Loucy (cell line): Measurements from ENCODE around the gene BTNL9.

ENCODE experiments used
- H2AFZ ChIP-seq: fragments of 200-600 bp; sonication (generic); 2 replicates; pipeline ENCODE4 v1.6.0; 2016; ENCODE audit warnings: antibody characterized with exemption, mild to moderate bottlenecking, low read length, moderate library complexity
- H3F3A ChIP-seq: fragments of 200-600 bp; 2 replicates; pipeline ENCODE4 v1.6.0; 2016; ENCODE audit warnings: antibody characterized with exemption, low read depth, mild to moderate bottlenecking
- H3K27me3 ChIP-seq: fragments of 200-600 bp; sonication (generic); 2 replicates; pipeline ENCODE4 v1.6.1; 2014; ENCODE audit warnings: low read length, mild to moderate bottlenecking; ENCODE audit not compliant: insufficient read depth, poor library complexity, severe bottlenecking
- H3K36me3 ChIP-seq: fragments of 200-600 bp; sonication (generic); 2 replicates; pipeline ENCODE4 v1.6.1; 2016; ENCODE audit warnings: low read length; ENCODE audit not compliant: insufficient read depth
- H3K4me1 ChIP-seq: fragments of 200-600 bp; sonication (generic); 2 replicates; pipeline ENCODE4 v1.5.1; 2014; ENCODE audit warnings: low read length, mild to moderate bottlenecking; ENCODE audit not compliant: insufficient read depth, poor library complexity, severe bottlenecking
- H3K4me2 ChIP-seq: fragments of 200-600 bp; sonication (generic); 2 replicates; pipeline ENCODE4 v1.6.0; 2014; ENCODE audit warnings: antibody characterized with exemption, low read length, low read depth, mild to moderate bottlenecking; ENCODE audit not compliant: poor library complexity, severe bottlenecking
- H3K4me3 ChIP-seq: fragments of 200-600 bp; sonication (generic); 2 replicates; pipeline ENCODE4 v1.5.1; 2014; ENCODE audit warnings: low read length, mild to moderate bottlenecking, mixed read lengths; ENCODE audit not compliant: poor library complexity, severe bottlenecking
- H3K79me2 ChIP-seq: fragments of 200-600 bp; sonication (generic); 2 replicates; pipeline ENCODE4 v1.6.1; 2014; ENCODE audit warnings: low read length; ENCODE audit not compliant: insufficient read depth
- H3K9ac ChIP-seq: fragments of 200-600 bp; sonication (generic); 2 replicates; pipeline ENCODE4 v1.6.0; 2014; ENCODE audit warnings: mild to moderate bottlenecking, low read depth, low read length, moderate library complexity; ENCODE audit not compliant: poor library complexity, severe bottlenecking
- H3K9me2 ChIP-seq: fragments of 200-600 bp; sonication (generic); replicated peaks from 2 replicates; pipeline ENCODE4 v1.6.1; 2016; ENCODE audit warnings: low read depth, low read length, mixed read lengths
- H3K9me3 ChIP-seq: fragments of 200-600 bp; sonication (generic); 2 replicates; pipeline ENCODE4 v1.6.1; 2014; ENCODE audit warnings: mild to moderate bottlenecking, antibody characterized with exemption, low read length, low read depth; ENCODE audit not compliant: insufficient read depth
- H4K20me1 ChIP-seq: fragments of 200-600 bp; sonication (generic); 2 replicates; pipeline ENCODE4 v1.6.0; 2014; ENCODE audit warnings: antibody characterized with exemption, low read length, mild to moderate bottlenecking; ENCODE audit not compliant: insufficient read depth, poor library complexity, severe bottlenecking
- CTCF ChIP-seq: fragments of 200-600 bp; sonication (generic); conservative IDR thresholded peaks from 2 replicates; pipeline ENCODE4 v1.5.1; 2014; ENCODE audit warnings: mild to moderate bottlenecking, antibody characterized with exemption, low read length
- EZH2phosphoT487 ChIP-seq: fragments of 200-600 bp; IDR thresholded peaks from 2 replicates; pipeline ENCODE4 v1.6.1; 2018; ENCODE audit warnings: antibody characterized with exemption, mild to moderate bottlenecking, moderate library complexity, borderline replicate concordance

BTNL9 gene

GRCh38 chr5:181042722-181043121, 2.7 kb downstream of the BTNL9 start:
- H3K27me3 ChIP-seq = no peaks in the 10 kb centered on the region
- no peaks in the 10 kb centered on the region for H3K9me3 ChIP-seq
- H3K79me2 ChIP-seq = no peaks in the 10 kb centered on the region
- no peaks in the 10 kb centered on the region for H3K36me3 ChIP-seq
- H3F3A ChIP-seq = no peaks in the 10 kb centered on the region
- H3K4me2 ChIP-seq = no peak overlapping the region
- no peak overlapping the region for H3K9ac ChIP-seq
- no peak overlapping the region for H3K4me3 ChIP-seq
- no peaks in the 10 kb centered on the region for H3K9me2 ChIP-seq
- no peaks in the 10 kb centered on the region for H4K20me1 ChIP-seq
- TF ChIP-seq EZH2phosphoT487 (no peak), CTCF (no peak)
- no peak overlapping the region for H2AFZ ChIP-seq
- peaks cover 3% of the 10 kb centered on the region for H3K4me1 ChIP-seq

- TF ChIP-seq CTCF = no peak
- H3K4me3 ChIP-seq = no peak overlapping the region
These were observed 3.4 kb downstream of the BTNL9 start for GRCh38 chr5:181043285-181044092.

GRCh38 chr5:181044093-181044599, 4.1 kb downstream of the BTNL9 start:
- H3K4me2 ChIP-seq = no peak overlapping the region
- H3K9ac ChIP-seq = no peak overlapping the region
- H3K9me3 ChIP-seq = no peaks in the 10 kb centered on the region
- H3K79me2 ChIP-seq = no peaks in the 10 kb centered on the region
- no peak for TF ChIP-seq CTCF
- no peak for TF ChIP-seq EZH2phosphoT487
- no peak overlapping the region for H2AFZ ChIP-seq
- H3K4me1 ChIP-seq = peaks cover 3% of the 10 kb centered on the region
- H3K36me3 ChIP-seq = no peaks in the 10 kb centered on the region
- H3K9me2 ChIP-seq = no peaks in the 10 kb centered on the region
- H3K27me3 ChIP-seq = no peaks in the 10 kb centered on the region
- no peaks in the 10 kb centered on the region for H3F3A ChIP-seq
- H4K20me1 ChIP-seq = no peaks in the 10 kb centered on the region
- no peak overlapping the region for H3K4me3 ChIP-seq

More at GRCh38 chr5:181043285-181044092, 3.4 kb downstream of the BTNL9 start:
- H3K9ac ChIP-seq = no peak overlapping the region
- no peaks in the 10 kb centered on the region for H3F3A ChIP-seq
- H3K36me3 ChIP-seq = no peaks in the 10 kb centered on the region
- no peak overlapping the region for H3K4me2 ChIP-seq
- H3K79me2 ChIP-seq = no peaks in the 10 kb centered on the region
- H3K9me2 ChIP-seq = no peaks in the 10 kb centered on the region
- peaks cover 3% of the 10 kb centered on the region for H3K4me1 ChIP-seq
- H2AFZ ChIP-seq = no peak overlapping the region
- H4K20me1 ChIP-seq = no peaks in the 10 kb centered on the region
- H3K9me3 ChIP-seq = no peaks in the 10 kb centered on the region
- H3K27me3 ChIP-seq = no peaks in the 10 kb centered on the region
